H1 (cell line): Measurements from ENCODE around the gene PIAS2. TPM values are rescaled to one million over a fixed set of nuclear protein-coding genes. Genes with fewer than 3 reads are reported as not detected.

Experiments
- CTCF ChIA-PET: fragments of 300-600 bp; sonication (Branson Sonifier 250); formaldehyde crosslinking; loops from one replicate; lab custom pipeline; 2021; ENCODE audit not compliant: partially characterized antibody; lab: Charles Lee
- POLR2A ChIA-PET: fragments of 300-600 bp; sonication (Branson Sonifier 250); formaldehyde crosslinking; loops from one replicate; lab custom pipeline; 2021; ENCODE audit warnings: inconsistent platforms; ENCODE audit not compliant: partially characterized antibody; lab: Charles Lee
- DNase-seq, 2 experiments: peaks; one replicate each; pipeline versions ENCODE4 v3.0.0 to v3.0.0-alpha.2; 2010 to 2022; ENCODE audit warnings: low spot score in 2 of 2, low read depth in 1 of 2, mixed read lengths in 1 of 2
- FAIRE-seq: peaks from 2 replicates; lab custom pipeline; 2011; peaks lifted over from hg19 to GRCh38; lab: Jason Lieb, UNC
- H2AFZ ChIP-seq: 2 replicates; pipeline ENCODE4 v1.8.1; 2012; ENCODE audit warnings: low read length, inconsistent platforms
- H2AK5ac ChIP-seq: 2 replicates; pipeline ENCODE4 v1.6.1; 2013; ENCODE audit warnings: low read depth, low read length
- H2BK120ac ChIP-seq: replicated peaks from 2 replicates; pipeline ENCODE3; 2013; ENCODE audit warnings: low read depth, low read length, inconsistent platforms
- H2BK12ac ChIP-seq: 2 replicates; pipeline ENCODE4 v1.6.1; 2013; ENCODE audit warnings: low read depth, low read length
- H2BK15ac ChIP-seq: 2 replicates; pipeline ENCODE4 v1.6.1; 2013; ENCODE audit warnings: low read length
- H2BK20ac ChIP-seq: 2 replicates; pipeline ENCODE4 v1.6.1; 2013; ENCODE audit warnings: low read length
- H2BK5ac ChIP-seq: 2 replicates; pipeline ENCODE4 v1.6.1; 2013; ENCODE audit warnings: low read depth, low read length
- H3K14ac ChIP-seq: 2 replicates; pipeline ENCODE4 v1.6.1; 2013; ENCODE audit warnings: inconsistent platforms; ENCODE audit not compliant: insufficient read length
- H3K18ac ChIP-seq: 2 replicates; pipeline ENCODE4 v1.6.1; 2013; ENCODE audit warnings: low read length; ENCODE audit errors: extremely low read depth
- H3K23ac ChIP-seq: 2 replicates; pipeline ENCODE4 v1.6.1; 2013; ENCODE audit warnings: inconsistent platforms; ENCODE audit not compliant: insufficient read length
- H3K23me2 ChIP-seq: 2 replicates; pipeline ENCODE4 v1.6.1; 2013; ENCODE audit warnings: low read depth, low read length
- H3K27ac ChIP-seq: 2 replicates; pipeline ENCODE4 v1.6.1; 2011; ENCODE audit warnings: low read depth, low read length, inconsistent platforms
- H3K27me3 ChIP-seq, 4 experiments: replicated peaks in 1 of 4; 1 replicate in 1 of 4; 2 replicates in 3 of 4; pipeline versions ENCODE4 v1.6.1 to v1.8.1; 2011 to 2013; ENCODE audit warnings: low read length in 3 of 4, mild to moderate bottlenecking in 3 of 4, inconsistent platforms in 2 of 4, mixed read lengths in 2 of 4, moderate library complexity in 1 of 4; ENCODE audit not compliant: control insufficient read depth in 3 of 4, insufficient read depth in 3 of 4; ENCODE audit errors: extremely low read depth in 1 of 4
- H3K36me3 ChIP-seq, 4 experiments: 2 replicates each; pipeline versions ENCODE4 v1.6.1 to v1.8.1; 2011 to 2013; ENCODE audit warnings: mild to moderate bottlenecking in 4 of 4, low read length in 3 of 4, moderate library complexity in 2 of 4, control low read depth in 1 of 4, inconsistent platforms in 1 of 4; ENCODE audit not compliant: insufficient read depth in 4 of 4, control insufficient read depth in 2 of 4
- H3K4ac ChIP-seq: replicated peaks from 2 replicates; pipeline ENCODE3; 2013; ENCODE audit warnings: low read length, low read depth, mixed read lengths, inconsistent platforms; ENCODE audit not compliant: insufficient read length
- H3K4me1 ChIP-seq, 4 experiments: replicated peaks in 1 of 4; 1 replicate in 1 of 4; 2 replicates in 3 of 4; pipeline versions ENCODE4 v1.6.1 to v1.8.1; 2011 to 2013; ENCODE audit warnings: low read length in 3 of 4, inconsistent platforms in 2 of 4, mixed read lengths in 1 of 4; ENCODE audit not compliant: insufficient read depth in 4 of 4, control insufficient read depth in 3 of 4
- H3K4me2 ChIP-seq, 2 experiments: 2 replicates each; pipeline versions ENCODE4 v1.6.1 to v1.8.1; 2011 to 2013; ENCODE audit warnings: low read depth in 2 of 2, low read length in 2 of 2, control low read depth in 1 of 2, inconsistent platforms in 1 of 2, mild to moderate bottlenecking in 1 of 2; ENCODE audit not compliant: insufficient read depth in 1 of 2
- H3K4me3 ChIP-seq, 4 experiments: fragments of 200-600, 300-600 bp in 1 of 4; sonication (generic), shearing (Covaris generic), sonication (Bioruptor Twin) in 1 of 4; 2 replicates each; pipeline versions ENCODE4 v1.5.1 to v1.8.1; 2011 to 2016; ENCODE audit warnings: low read length in 4 of 4, low read depth in 3 of 4, control low read depth in 2 of 4, inconsistent platforms in 2 of 4, mild to moderate bottlenecking in 2 of 4, mixed read lengths in 1 of 4, moderate library complexity in 1 of 4; ENCODE audit not compliant: insufficient read depth in 2 of 4; ENCODE audit errors: extremely low read depth in 1 of 4
- H3K56ac ChIP-seq: replicated peaks from 2 replicates; pipeline ENCODE3; 2013; ENCODE audit warnings: low read depth, mild to moderate bottlenecking, mixed read lengths, low read length, inconsistent platforms; ENCODE audit not compliant: insufficient read length
- H3K79me1 ChIP-seq: 2 replicates; pipeline ENCODE4 v1.6.1; 2013; ENCODE audit warnings: low read depth, low read length, control low read depth
- H3K79me2 ChIP-seq, 2 experiments: 2 replicates each; pipeline versions ENCODE4 v1.6.1 to v1.8.1; 2012 to 2013; ENCODE audit warnings: low read length in 2 of 2, mild to moderate bottlenecking in 2 of 2, inconsistent platforms in 1 of 2; ENCODE audit not compliant: insufficient read depth in 2 of 2, control insufficient read depth in 1 of 2
- H3K9ac ChIP-seq, 4 experiments: replicated peaks in 1 of 4; 1 replicate in 1 of 4; 2 replicates in 3 of 4; pipeline versions ENCODE4 v1.6.1 to v1.8.1; 2011 to 2013; ENCODE audit warnings: low read depth in 3 of 4, low read length in 3 of 4, control low read depth in 2 of 4, mild to moderate bottlenecking in 2 of 4, moderate library complexity in 2 of 4, inconsistent platforms in 1 of 4; ENCODE audit errors: extremely low read depth in 1 of 4
- H3K9me3 ChIP-seq, 2 experiments: 2 replicates each; pipeline versions ENCODE4 v1.6.1 to v1.8.1; 2012 to 2013; ENCODE audit warnings: mild to moderate bottlenecking in 2 of 2, moderate library complexity in 2 of 2, control low read depth in 1 of 2, inconsistent platforms in 1 of 2, low read depth in 1 of 2, low read length in 1 of 2, mixed read lengths in 1 of 2; ENCODE audit not compliant: insufficient read depth in 2 of 2
- H4K20me1 ChIP-seq, 2 experiments: replicated peaks in 1 of 2; 2 replicates each; pipeline versions ENCODE3 to v1.8.1; 2011 to 2013; ENCODE audit warnings: inconsistent platforms in 2 of 2, low read length in 2 of 2, mild to moderate bottlenecking in 1 of 2; ENCODE audit not compliant: insufficient read depth in 2 of 2, control insufficient read depth in 1 of 2
- H4K5ac ChIP-seq: 2 replicates; pipeline ENCODE4 v1.6.1; 2013; ENCODE audit warnings: low read length, low read depth, mixed read lengths, inconsistent platforms; ENCODE audit not compliant: insufficient read length
- H4K8ac ChIP-seq: 2 replicates; pipeline ENCODE4 v1.8.0; 2013; ENCODE audit warnings: mild to moderate bottlenecking, moderate library complexity, low read length, inconsistent platforms; ENCODE audit not compliant: insufficient read depth; ENCODE audit errors: extremely low read depth
- H4K91ac ChIP-seq: replicated peaks from 2 replicates; pipeline ENCODE3; 2013; ENCODE audit warnings: low read length, mixed read lengths, inconsistent platforms; ENCODE audit not compliant: insufficient read length
- EZH2 ChIP-seq: fragments of 200-600 bp; sonication (generic); IDR thresholded peaks from 2 replicates; pipeline ENCODE4 v1.7.1; 2012; ENCODE audit warnings: low read depth, mild to moderate bottlenecking, moderate library complexity, low read length, inconsistent platforms; ENCODE audit not compliant: severe bottlenecking
- JUND ChIP-seq: IDR thresholded peaks from 2 replicates; pipeline ENCODE4 v1.6.1; 2011; ENCODE audit warnings: mild to moderate bottlenecking, improper control_type of control experiment, low read length
- SUZ12 ChIP-seq: fragments of 200-600 bp; sonication (generic); IDR thresholded peaks from 2 replicates; pipeline ENCODE4 v1.6.1; 2012; ENCODE audit warnings: mild to moderate bottlenecking, inconsistent platforms, low read length, moderate library complexity, mixed read lengths
- WGBS, 2 experiments: shearing (Covaris generic) in 1 of 2; methylation state at CpG; one replicate each; pipeline versions ENCODE4 v1.1.6 to v1.1.7; 2013 to 2015; ENCODE audit warnings: low lambda C conversion rate in 2 of 2, mixed read lengths in 2 of 2, inconsistent platforms in 1 of 2, low coverage in 1 of 2, missing lambda C conversion rate in 1 of 2; ENCODE audit not compliant: insufficient replicate concordance in 2 of 2, insufficient coverage in 1 of 2, insufficient read length in 1 of 2; ENCODE audit errors: extremely low coverage in 1 of 2, missing lambda C conversion rate in 1 of 2; 5-methylcytosine and 5-hydroxymethylcytosine counted together
- polyA plus RNA-seq, 7 experiments: library from polyadenylated mRNA; depleted of rRNA in 3 of 7; stranded (reverse) in 5 of 7; unstranded in 2 of 7; fragments of >200 nt in 5 of 7; fragments of 200-250 nt in 2 of 7; gene quantifications; 1 replicate in 5 of 7; 2 replicates in 1 of 7; 4 replicates in 1 of 7; pipeline versions ENCODE4 v1.2.1 to v1.2.3, GENCODE V29; 2011 to 2013; ENCODE audit warnings: missing spikeins in 2 of 7, mixed read lengths in 2 of 7
- total RNA-seq: library from RNA; stranded (reverse); fragmentation: NEBNext Ultra II Directional; extraction: Animal tissue kit (Norgen Biotek cat#: 25700); gene quantifications from 2 replicates; pipeline ENCODE4 v1.2.1, GENCODE V29; 2021

The PIAS2 gene
- total and polyA plus RNA-seq, 2 of the 8 experiments (the other 6 are each of a cell fraction or from before 2014, with no cell fraction given), result 20.1 to 53.9 TPM

GRCh38 chr18:46756025-46756558 is 161.2 kb downstream of the PIAS2 start:
- Histone ChIP-seq H4K8ac (peak overlapping the region; percentile 75), H3K23ac (no peak overlapping the region), H3K27me3 (peaks cover 17 to 56% (median 40%) of the 10 kb centered on the region in 4 experiments), H3K4me1 (peaks cover 0 to 12% (median 7%) of the 10 kb centered on the region in 4 experiments; a peak in 5 of 7 replicates), H3K14ac (no peak overlapping the region), H4K91ac (no peak overlapping the region), H2BK5ac (no peak overlapping the region), H3K18ac (no peak overlapping the region), H4K20me1 (no peaks in the 10 kb centered on the region), H3K56ac (no peak overlapping the region), H3K9me3 (no peaks in the 10 kb centered on the region), H2BK12ac (no peak overlapping the region), H3K36me3 (no peaks in the 10 kb centered on the region), H3K4ac (no peak overlapping the region), H3K79me2 (no peaks in the 10 kb centered on the region), H3K23me2 (peaks cover 10% of the 10 kb centered on the region; the same call in 1 of the 2 replicates), H3K4me3 (peak overlapping the region; percentile 26 to 67 (median 51)), H2BK20ac (no peak overlapping the region), H2BK120ac (no peak overlapping the region), H2BK15ac (no peak overlapping the region), H3K9ac (no peak overlapping the region), H3K4me2 (peak overlapping the region; percentile 90 to 94), H3K27ac (no peak overlapping the region), H4K5ac (no peak overlapping the region), H2AK5ac (no peak overlapping the region), H2AFZ (no peak overlapping the region), H3K79me1 (no peaks in the 10 kb centered on the region)
- WGBS, 2 experiments, result 7% methylated on average over 33 of the region's 41 CpGs; no CpG with 5 or more reads in 1 of the 2 experiments
- POLR2A ChIA-PET, result interaction anchor here (0.6 to 0.7 kb wide), 2 partner anchors 18 to 39 kb away, joined by 3 to 4 read pairs; no protein-coding TSS in a partner anchor
- DNase-seq (no peak), FAIRE-seq (no peak)
- CTCF ChIA-PET, result interaction anchor here (0.7 to 1.8 kb wide), 5 partner anchors 10 to 1689 kb away, joined by 3 to 8 read pairs (median 4); no protein-coding TSS in a partner anchor
- TF ChIP-seq EZH2 (peak; percentile 70), JUND (no peak), SUZ12 (peak; percentile 60; the same call in 1 of the 2 replicates)
